Activated CD8-positive, alpha-beta T cell treated with anti-CD3 and anti-CD28 coated beads for 36 hours (primary cell): Measurements from ENCODE around the gene FEV. TPM values are rescaled to one million over a fixed set of nuclear protein-coding genes. Genes with fewer than 3 reads are reported as not detected.

Experiments used
- ATAC-seq: fragments of 200-7000 bp; cut with Tn5 transposase; one replicate; pipeline ENCODE4 v1.10.0; 2021; ENCODE audit warnings: mild to moderate bottlenecking, moderate library complexity
- CTCF ChIA-PET: fragments of 350-600 bp; sonication (Branson Sonifier 250); formaldehyde crosslinking; loops from one replicate; lab custom pipeline; 2021; ENCODE audit warnings: antibody characterized with exemption; lab: Charles Lee
- POLR2A ChIA-PET: fragments of 350-600 bp; sonication (Branson Sonifier 250); formaldehyde crosslinking; loops from one replicate; lab custom pipeline; 2021; ENCODE audit warnings: antibody characterized with exemption; lab: Charles Lee
- DNase-seq: peaks from one replicate; pipeline ENCODE4 v3.0.0-alpha.2; 2020
- H3K27ac Mint-ChIP-seq: one replicate; pipeline ENCODE4 v1.8.0; 2021; ENCODE audit warnings: mild to moderate bottlenecking, mixed read lengths
- H3K27me3 Mint-ChIP-seq: one replicate; pipeline ENCODE4 v1.8.0; 2021; ENCODE audit warnings: mixed read lengths
- H3K36me3 Mint-ChIP-seq: one replicate; pipeline ENCODE4 v1.8.0; 2021; ENCODE audit warnings: low read depth, mixed read lengths
- H3K4me1 Mint-ChIP-seq: one replicate; pipeline ENCODE4 v1.8.0; 2021; ENCODE audit warnings: low read depth, mixed read lengths
- H3K4me3 Mint-ChIP-seq: one replicate; pipeline ENCODE4 v1.8.0; 2021; ENCODE audit warnings: mild to moderate bottlenecking, moderate library complexity, mixed read lengths
- H3K9me3 Mint-ChIP-seq: one replicate; pipeline ENCODE4 v1.8.0; 2021; ENCODE audit warnings: mixed read lengths
- CTCF ChIP-seq: fragments of 200-600 bp; IDR thresholded peaks from one replicate; pipeline ENCODE4 v1.8.0; 2022; ENCODE audit warnings: antibody characterized with exemption, mild to moderate bottlenecking
- intact Hi-C: fragments of 100-400 bp; cut with micrococcal nuclease; formaldehyde crosslinking; loops from one replicate; pipeline ENCODE4 v1.10.0; 2022
- total RNA-seq, 2 experiments: library from RNA; stranded (reverse); gene quantifications; one replicate each; pipeline ENCODE4 v1.2.3, GENCODE V29; 2021

The FEV gene
- total RNA-seq, 2 experiments from 2014 or later, result not detected

GRCh38 chr2:219029829-219030165 is 44.8 kb upstream of the FEV start:
- peak; percentile 92 for TF ChIP-seq CTCF
- intact Hi-C loops, result no loop called here
- Mint-ChIP-seq H3K9me3 (no peaks in the 10 kb centered on the region), H3K4me3 (no peak overlapping the region), H3K27ac (no peak overlapping the region), H3K4me1 (no peaks in the 10 kb centered on the region), H3K36me3 (no peaks in the 10 kb centered on the region), H3K27me3 (peaks cover 14% of the 10 kb centered on the region)
- ATAC-seq (peak; percentile 95), DNase-seq (peak; percentile 86)
- CTCF ChIA-PET, result interaction anchor here (0.6 to 9.1 kb wide), 71 partner anchors 9 to 334 kb away, joined by 3 to 135 read pairs (median 5); partner anchors contain the start of genes CFAP65 and CRYBA2
- POLR2A ChIA-PET, result no interaction called here

GRCh38 chr2:219028996-219029828 is 44.2 kb upstream of the FEV start:
- DNase-seq (no peak), ATAC-seq (no peak)
- no peaks in the 10 kb centered on the region for H3K4me1 Mint-ChIP-seq
- no peak overlapping the region for H3K4me3 Mint-ChIP-seq
- no peak for TF ChIP-seq CTCF
- CTCF ChIA-PET, result interaction anchor here (0.6 to 9.1 kb wide), 65 partner anchors 9 to 334 kb away, joined by 3 to 135 read pairs (median 5); partner anchors contain the start of genes CFAP65 and CRYBA2
- H3K27ac Mint-ChIP-seq, result no peak overlapping the region
- H3K36me3 Mint-ChIP-seq, result no peaks in the 10 kb centered on the region
- no peaks in the 10 kb centered on the region for H3K9me3 Mint-ChIP-seq
- intact Hi-C loops, result no loop called here
- H3K27me3 Mint-ChIP-seq, result peaks cover 11% of the 10 kb centered on the region
- POLR2A ChIA-PET, result no interaction called here

GRCh38 chr2:219028141-219028540 is 43.2 kb upstream of the FEV start:
- no peak for TF ChIP-seq CTCF
- DNase-seq (no peak), ATAC-seq (no peak)
- ChIA-PET POLR2A (no interaction called here), CTCF (interaction anchor here (1.0 to 9.1 kb wide), 10 partner anchors 11 to 168 kb away, joined by 3 to 135 read pairs (median 6); no protein-coding TSS in a partner anchor)
- Mint-ChIP-seq H3K9me3 (no peaks in the 10 kb centered on the region), H3K4me1 (no peaks in the 10 kb centered on the region), H3K36me3 (no peaks in the 10 kb centered on the region), H3K4me3 (no peak overlapping the region), H3K27ac (no peak overlapping the region), H3K27me3 (peaks cover 11% of the 10 kb centered on the region)
- intact Hi-C loops, result no loop called here

- Mint-ChIP-seq H3K9me3 (no peaks in the 10 kb centered on the region), H3K27ac (no peak overlapping the region), H3K36me3 (no peaks in the 10 kb centered on the region), H3K4me1 (no peaks in the 10 kb centered on the region), H3K4me3 (no peak overlapping the region), H3K27me3 (peaks cover 10% of the 10 kb centered on the region)
- intact Hi-C loops, result no loop called here
- no peak for DNase-seq
- ATAC-seq, result no peak
- no peak for TF ChIP-seq CTCF
- ChIA-PET POLR2A (no interaction called here), CTCF (interaction anchor here (0.7 to 9.1 kb wide), 10 partner anchors 11 to 128 kb away, joined by 3 to 135 read pairs (median 4); partner anchors contain the start of gene CFAP65)
Observed at GRCh38 chr2:219027511-219028055, 42.6 kb upstream of the FEV start.

- ChIA-PET CTCF (interaction anchor here (0.7 to 9.1 kb wide), 8 partner anchors 14 to 129 kb away, joined by 3 to 135 read pairs (median 4); partner anchors contain the start of gene CFAP65), POLR2A (no interaction called here)
- no peak for TF ChIP-seq CTCF
- ATAC-seq (no peak), DNase-seq (no peak)
- peaks cover 6% of the 10 kb centered on the region for H3K27me3 Mint-ChIP-seq
- H3K27ac Mint-ChIP-seq, result no peak overlapping the region
- intact Hi-C loops, result no loop called here
- H3K9me3 Mint-ChIP-seq, result no peaks in the 10 kb centered on the region
- H3K4me3 Mint-ChIP-seq, result no peak overlapping the region
- no peaks in the 10 kb centered on the region for H3K4me1 Mint-ChIP-seq
- H3K36me3 Mint-ChIP-seq, result no peaks in the 10 kb centered on the region
Observed at GRCh38 chr2:219026946-219027345, 42.0 kb upstream of the FEV start.
